Measurements from ENCODE around the gene SREK1.
A peak's percentile ranks its signal among the peaks of the same experiment; 100 is the strongest.
"Not testable (repeated sequence)": the region's sequence is repeated elsewhere in the genome, so short reads cannot be mapped to it uniquely, and the experiment has no call there.

Gene SREK1

DNA sequence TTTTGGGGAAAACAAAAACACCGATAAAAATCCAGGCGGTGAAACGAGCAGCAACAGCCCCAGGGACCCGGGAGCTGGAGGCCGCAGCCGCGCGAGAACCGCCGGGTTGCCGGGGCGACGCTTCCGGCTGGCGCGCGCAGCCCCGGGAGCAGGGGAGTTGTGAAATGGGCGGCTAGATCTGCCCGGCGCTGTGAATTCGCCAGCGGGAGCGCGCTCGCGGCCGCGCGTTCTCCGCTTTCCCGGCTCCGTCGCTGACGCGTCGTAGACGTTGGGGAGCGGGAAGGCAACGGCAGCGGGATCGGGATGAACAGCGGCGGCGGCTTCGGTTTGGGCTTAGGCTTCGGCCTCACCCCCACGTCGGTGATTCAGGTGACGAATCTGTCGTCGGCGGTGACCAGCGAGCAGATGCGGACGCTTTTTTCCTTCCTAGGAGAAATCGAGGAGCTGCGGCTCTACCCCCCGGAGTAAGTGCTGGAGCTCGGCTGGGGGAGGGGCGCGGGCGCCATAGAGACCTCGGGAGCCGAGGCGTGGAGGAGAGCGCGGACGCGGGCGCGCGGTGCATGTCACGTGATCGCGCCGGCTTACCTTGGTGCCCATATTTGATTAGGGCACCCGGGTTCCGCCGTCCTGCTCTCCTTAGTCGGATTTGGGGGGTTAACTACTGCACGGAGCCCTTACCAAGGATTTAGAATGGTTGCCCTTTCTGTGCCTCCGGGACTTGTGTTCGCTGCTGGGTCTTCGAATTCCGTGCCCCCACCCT is at the start of gene SREK1:
TSS of gene SREK1 (plus strand) at position 227 of the 760 bp plus-strand sequence. CDS start at position 304, 77 bp downstream.
- DNase-seq, result peak; percentile 67

- no peak for DNase-seq
Observed at GRCh38 chr5:66100851-66101250, 43.2 kb upstream of the SREK1 start.

- no peak for DNase-seq
Observed at GRCh38 chr5:66113160-66113559, 30.9 kb upstream of the SREK1 start.

DNA sequence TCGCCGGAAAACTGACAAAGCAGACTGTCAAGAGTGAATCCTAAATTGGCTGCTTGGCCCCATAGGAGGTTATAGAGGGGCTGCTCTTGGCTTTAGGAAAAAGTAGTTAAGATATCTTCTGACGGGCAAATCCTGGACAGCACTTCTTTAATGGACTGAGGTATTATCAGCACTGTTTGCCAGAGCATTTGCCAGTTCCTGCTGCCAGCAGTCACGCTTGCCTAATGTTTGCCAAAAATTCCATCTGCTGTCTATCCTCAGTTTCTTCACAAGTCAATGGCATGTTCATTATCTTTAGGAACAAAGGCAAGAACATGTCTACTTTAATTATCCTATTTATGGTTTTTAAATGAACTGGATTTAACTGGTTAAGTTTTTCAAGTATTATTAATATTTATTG is 25.8 kb upstream of the SREK1 start:
- no peak for DNase-seq

- DNase-seq, result no peak
Observed at GRCh38 chr5:66122379-66123034, 21.6 kb upstream of the SREK1 start.

GRCh38 chr5:66129144-66129543 is 15.0 kb upstream of the SREK1 start:
- no peak for DNase-seq

- DNase-seq, result no peak
Observed at GRCh38 chr5:66130493-66130892, 13.6 kb upstream of the SREK1 start.

GRCh38 chr5:66134407-66134861 is 9.7 kb upstream of the SREK1 start:
- no peak for DNase-seq

GRCh38 chr5:66136053-66136452 is 8.0 kb upstream of the SREK1 start:
- no peak for DNase-seq

- not testable (repeated sequence) for DNase-seq
Observed at GRCh38 chr5:66136944-66137343, 7.2 kb upstream of the SREK1 start.

GRCh38 chr5:66138637-66139317 is 5.3 kb upstream of the SREK1 start:
- no peak for DNase-seq

- DNase-seq, result no peak
Observed at GRCh38 chr5:66139318-66139712, 4.8 kb upstream of the SREK1 start.

DNA sequence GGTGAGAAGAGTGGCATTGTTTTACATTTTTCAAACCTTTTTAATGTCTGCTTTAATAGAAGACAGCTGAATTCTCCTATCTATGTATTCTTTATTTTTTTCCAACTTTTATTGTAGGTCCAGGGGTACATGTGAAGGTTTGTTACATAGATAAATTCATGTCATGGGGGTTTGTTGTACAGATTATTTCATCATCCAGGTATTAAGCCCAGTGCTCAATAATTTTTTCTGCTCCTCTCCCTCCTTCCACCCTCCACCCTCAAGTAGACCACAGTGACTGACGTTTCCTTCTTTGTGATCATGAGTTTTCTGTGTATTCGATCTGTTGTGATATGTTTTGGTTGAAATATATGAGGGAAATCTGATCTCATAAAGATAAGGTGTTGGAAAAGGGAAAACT is 1.7 kb upstream of the SREK1 start:
- no peak for DNase-seq

- DNase-seq, result no peak
Observed at GRCh38 chr5:66143473-66144073, 527 bp upstream of the SREK1 start.

DNA sequence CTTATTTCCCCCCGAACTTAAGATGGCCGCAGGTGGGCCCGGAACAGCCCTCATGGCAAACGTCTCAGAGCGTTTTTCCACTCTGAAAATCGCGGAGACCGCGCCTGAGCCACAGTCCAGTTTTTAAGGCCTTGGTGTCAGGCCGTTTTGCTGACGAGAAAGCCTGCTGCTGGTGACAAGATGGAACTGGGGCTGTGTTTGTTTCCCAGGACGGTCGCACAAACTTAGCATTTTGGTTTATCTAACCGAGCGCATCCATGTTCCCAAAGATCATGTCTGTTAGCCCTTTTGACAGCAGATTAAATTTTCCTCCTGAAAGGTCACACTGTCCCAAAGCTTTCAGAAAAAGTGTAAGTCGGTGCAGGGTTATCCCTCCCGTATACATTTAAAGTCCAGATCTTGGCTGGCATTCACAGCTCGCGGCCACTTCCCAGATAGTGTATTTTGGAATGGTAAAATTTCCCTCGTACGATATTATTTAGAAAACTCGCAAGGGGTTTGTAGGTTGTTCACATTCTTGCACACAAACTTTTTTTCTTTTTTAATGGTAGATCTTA is 812 bp downstream of the SREK1 start:
- DNase-seq, result peak; percentile 67

GRCh38 chr5:66145737-66146136 is 1.6 kb downstream of the SREK1 start:
- no peak for DNase-seq

DNA sequence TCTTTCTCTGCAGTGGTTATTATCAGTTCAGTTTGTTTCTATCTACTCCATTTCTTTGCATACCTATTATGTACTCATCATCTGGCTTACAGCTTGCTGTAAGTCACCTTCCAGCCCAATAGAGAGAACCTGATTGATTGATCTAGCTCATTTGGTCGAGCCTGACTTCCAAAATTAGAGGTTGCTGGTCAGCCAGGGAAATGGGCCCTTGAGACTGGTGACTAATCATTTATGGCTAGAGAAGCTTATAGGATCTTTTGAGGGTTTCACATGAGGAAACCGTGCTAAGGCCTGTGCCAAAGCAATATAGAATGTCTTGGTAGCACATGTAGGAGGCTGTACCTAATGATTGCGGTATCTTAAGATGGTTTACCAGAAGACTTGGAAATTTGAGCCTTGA is 5.8 kb downstream of the SREK1 start:
- no peak for DNase-seq

DNA sequence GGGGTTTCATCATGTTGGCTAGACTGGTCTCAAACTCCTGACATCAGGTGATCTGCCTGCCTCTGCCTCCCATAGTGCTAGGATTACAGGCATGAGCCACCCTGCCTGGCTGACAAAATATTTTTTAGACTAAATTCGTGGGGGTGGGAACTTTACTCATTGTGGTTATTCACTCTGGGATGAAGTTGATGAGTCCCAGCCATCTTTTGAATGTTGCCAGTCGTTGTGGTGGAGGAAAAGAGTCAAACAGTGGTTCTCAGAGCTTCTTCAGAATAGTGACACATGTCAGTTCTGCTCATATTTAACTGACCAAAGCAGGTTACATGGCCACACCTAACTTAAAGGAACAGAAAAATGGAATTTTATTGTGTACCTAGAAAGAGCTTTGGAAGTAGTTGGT is 6.9 kb downstream of the SREK1 start:
- no peak for DNase-seq

DNA sequence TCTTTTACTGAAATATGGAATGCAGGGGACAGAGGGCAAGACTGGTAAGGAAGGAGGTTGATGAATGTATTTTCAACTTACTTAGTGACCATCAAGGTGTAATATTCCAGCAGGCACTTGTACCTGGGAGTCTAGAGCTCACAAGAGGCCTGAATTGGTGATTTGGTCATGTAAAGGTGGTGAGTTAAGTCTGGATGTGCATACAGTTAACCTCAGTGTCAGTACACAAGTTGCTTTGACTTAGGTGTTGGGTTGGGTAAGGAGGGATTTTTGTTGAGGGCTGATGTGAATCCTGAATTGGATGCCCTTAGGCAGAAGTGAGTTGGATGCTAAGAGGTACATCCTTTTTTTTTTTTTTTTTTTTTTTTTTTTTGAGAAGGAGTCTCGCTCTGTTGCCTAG is 7.4 kb downstream of the SREK1 start:
- DNase-seq, result no peak

DNA sequence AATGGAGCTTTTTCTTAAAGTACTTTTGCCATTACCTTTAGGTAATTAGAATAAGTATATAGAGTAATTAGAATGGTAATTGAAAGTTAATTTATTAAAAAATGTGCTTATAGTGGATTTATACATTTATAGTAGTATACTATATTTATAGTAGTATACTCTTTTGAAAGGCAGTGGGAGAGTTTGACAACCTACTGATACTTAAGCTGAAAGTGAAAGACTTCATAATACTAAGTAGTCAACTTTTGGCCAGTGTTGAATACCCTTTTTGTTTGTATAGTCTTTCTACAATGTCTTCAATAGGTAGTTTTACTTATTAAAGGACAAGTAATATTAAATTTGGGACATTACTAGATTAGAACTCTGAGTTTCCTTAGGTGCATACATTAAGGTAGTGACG is 12.9 kb downstream of the SREK1 start:
- no peak for DNase-seq

- no peak for DNase-seq
Observed at GRCh38 chr5:66161356-66161755, 17.3 kb downstream of the SREK1 start.

DNA sequence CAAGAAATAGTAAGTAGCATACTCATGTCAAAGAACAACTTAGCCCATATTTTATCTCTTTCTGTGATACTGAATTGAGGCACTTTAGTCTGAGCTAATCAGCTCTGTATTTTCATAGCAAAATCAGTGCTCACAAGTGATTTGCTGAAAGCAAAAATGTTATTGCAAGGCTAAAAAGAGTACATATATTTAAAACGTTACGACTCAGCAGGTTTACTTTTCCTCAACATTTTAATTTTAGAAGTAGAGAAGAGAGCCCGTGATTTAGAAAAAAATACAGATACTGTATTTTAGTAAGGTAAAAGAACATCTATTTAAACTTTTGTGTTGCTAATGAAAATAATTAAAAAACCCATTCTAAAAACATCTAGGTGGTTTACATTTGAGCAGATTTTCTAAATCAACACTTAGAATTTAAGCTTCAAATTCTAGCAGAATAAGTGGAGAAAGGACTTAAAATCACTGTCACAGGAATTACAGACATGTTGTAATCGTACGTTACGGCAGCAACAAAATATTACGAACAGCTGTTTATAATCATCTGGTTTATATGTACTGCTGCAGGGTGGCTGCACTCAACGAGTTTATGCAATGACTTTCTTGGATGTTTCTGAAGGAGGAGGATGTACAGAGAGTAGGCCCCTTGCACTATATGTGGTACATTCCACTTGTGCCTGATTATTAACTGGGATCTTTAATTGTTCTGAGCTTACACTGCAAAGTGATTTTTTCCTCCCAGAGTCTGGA is 20.1 kb downstream of the SREK1 start:
- DNase-seq, result no peak

Data from DMS79 (cell line).